Neural progenitor cell (in vitro differentiated cells): ENCODE measurements around the gene OTX2. TPM values are rescaled to one million over a fixed set of nuclear protein-coding genes. Genes with fewer than 3 reads are reported as not detected.

Source experiments
- DNase-seq: peaks from one replicate; pipeline ENCODE4 v3.0.0-alpha.2; 2016; ENCODE audit warnings: low spot score
- H2AFZ ChIP-seq: fragments of 200-600 bp; sonication (generic); replicated peaks from 2 replicates; pipeline ENCODE4 v1.6.1; 2016; ENCODE audit warnings: antibody characterized with exemption
- H3F3A ChIP-seq: fragments of 200-600 bp; sonication (generic); 2 replicates; pipeline ENCODE4 v1.6.1; 2016; ENCODE audit warnings: antibody characterized with exemption, low read depth
- H3K27ac ChIP-seq: fragments of 200-600 bp; sonication (generic); 2 replicates; pipeline ENCODE4 v1.5.1; 2016; ENCODE audit warnings: mild to moderate bottlenecking
- H3K27me3 ChIP-seq: fragments of 200-600 bp; sonication (generic); 2 replicates; pipeline ENCODE4 v1.6.1; 2016; ENCODE audit warnings: mild to moderate bottlenecking, moderate library complexity
- H3K36me3 ChIP-seq: fragments of 200-600 bp; sonication (generic); 2 replicates; pipeline ENCODE4 v1.5.1; 2016
- H3K4me1 ChIP-seq: fragments of 200-600 bp; sonication (generic); 2 replicates; pipeline ENCODE4 v1.6.1; 2016; ENCODE audit warnings: mixed run types
- H3K4me2 ChIP-seq: fragments of 200-600 bp; sonication (generic); 2 replicates; pipeline ENCODE4 v1.6.1; 2016
- H3K4me3 ChIP-seq: fragments of 200-600 bp; sonication (generic); 2 replicates; pipeline ENCODE4 v1.5.1; 2016
- H3K79me2 ChIP-seq: fragments of 200-600 bp; sonication (generic); 2 replicates; pipeline ENCODE4 v1.6.1; 2016; ENCODE audit warnings: low read depth
- H3K9ac ChIP-seq: fragments of 200-600 bp; sonication (generic); 2 replicates; pipeline ENCODE4 v1.6.1; 2016
- H3K9me3 ChIP-seq: fragments of 200-600 bp; sonication (generic); 2 replicates; pipeline ENCODE4 v1.5.1; 2016; ENCODE audit warnings: low read depth
- H4K20me1 ChIP-seq: fragments of 200-600 bp; sonication (generic); 2 replicates; pipeline ENCODE4 v1.6.1; 2016; ENCODE audit warnings: low read depth
- H3K27ac Mint-ChIP-seq: 3 replicates; pipeline ENCODE4 v1.8.0; 2021; ENCODE audit warnings: mixed read lengths
- H3K27me3 Mint-ChIP-seq: 2 replicates; pipeline ENCODE4 v1.8.0; 2022; ENCODE audit warnings: low read depth, mild to moderate bottlenecking, inconsistent platforms, moderate library complexity, mixed read lengths; ENCODE audit not compliant: insufficient read depth
- H3K36me3 Mint-ChIP-seq: 3 replicates; pipeline ENCODE4 v1.8.0; 2021; ENCODE audit warnings: mixed read lengths
- H3K4me1 Mint-ChIP-seq: 3 replicates; pipeline ENCODE4 v1.8.0; 2021; ENCODE audit warnings: mixed read lengths
- H3K4me3 Mint-ChIP-seq: 3 replicates; pipeline ENCODE4 v1.8.0; 2021; ENCODE audit warnings: mild to moderate bottlenecking, moderate library complexity, mixed read lengths
- H3K9me3 Mint-ChIP-seq: 3 replicates; pipeline ENCODE4 v1.8.0; 2020; ENCODE audit warnings: mixed read lengths
- CTCF ChIP-seq: fragments of 200-600 bp; sonication (generic); IDR thresholded peaks from 2 replicates; pipeline ENCODE4 v1.5.1; 2017; ENCODE audit warnings: antibody characterized with exemption, mild to moderate bottlenecking
- EZH2 ChIP-seq: fragments of 200-600 bp; sonication (generic); IDR thresholded peaks from 2 replicates; pipeline ENCODE4 v1.6.1; 2017; ENCODE audit warnings: antibody characterized with exemption, mild to moderate bottlenecking, moderate library complexity
- EZH2phosphoT487 ChIP-seq: fragments of 200-600 bp; sonication (generic); IDR thresholded peaks from 2 replicates; pipeline ENCODE4 v1.6.1; 2017; ENCODE audit warnings: antibody characterized with exemption
- total RNA-seq: library from RNA; depleted of rRNA; stranded (reverse); fragments of >200 nt; gene quantifications from 2 replicates; pipeline ENCODE4 v1.2.3, GENCODE V29; 2015; ENCODE audit warnings: low replicate concordance

The OTX2 gene
- total RNA-seq, 1 donor from 2014 or later = 453 TPM

- peaks cover 47% of the 10 kb centered on the region for H3K4me1 ChIP-seq
- Mint-ChIP-seq H3K9me3 (no peaks in the 10 kb centered on the region), H3K4me3 (peak overlapping the region; percentile 98), H3K27me3 (peaks cover 72% of the 10 kb centered on the region), H3K27ac (peak overlapping the region; percentile 64), H3K4me1 (peaks cover 49% of the 10 kb centered on the region), H3K36me3 (peaks cover 54% of the 10 kb centered on the region)
- H3K36me3 ChIP-seq = peaks cover 35% of the 10 kb centered on the region
- H3K4me2 ChIP-seq = peak overlapping the region; percentile 97
- no peaks in the 10 kb centered on the region for H3K9me3 ChIP-seq
- peaks cover 75% of the 10 kb centered on the region for H4K20me1 ChIP-seq
- H3F3A ChIP-seq = peaks cover 91% of the 10 kb centered on the region
- TF ChIP-seq CTCF (no peak), EZH2 (no peak), EZH2phosphoT487 (no peak)
- H3K4me3 ChIP-seq = peak overlapping the region; percentile 98
- H3K27ac ChIP-seq = peak overlapping the region; percentile 96
- DNase-seq = peak; percentile 48
- no peak overlapping the region for H2AFZ ChIP-seq
- peaks cover 3% of the 10 kb centered on the region for H3K27me3 ChIP-seq
- peaks cover 100% of the 10 kb centered on the region for H3K79me2 ChIP-seq
- peak overlapping the region; percentile 74 for H3K9ac ChIP-seq
Measured at GRCh38 chr14:56807386-56808109, 2.7 kb downstream of the OTX2 start.

DNA sequence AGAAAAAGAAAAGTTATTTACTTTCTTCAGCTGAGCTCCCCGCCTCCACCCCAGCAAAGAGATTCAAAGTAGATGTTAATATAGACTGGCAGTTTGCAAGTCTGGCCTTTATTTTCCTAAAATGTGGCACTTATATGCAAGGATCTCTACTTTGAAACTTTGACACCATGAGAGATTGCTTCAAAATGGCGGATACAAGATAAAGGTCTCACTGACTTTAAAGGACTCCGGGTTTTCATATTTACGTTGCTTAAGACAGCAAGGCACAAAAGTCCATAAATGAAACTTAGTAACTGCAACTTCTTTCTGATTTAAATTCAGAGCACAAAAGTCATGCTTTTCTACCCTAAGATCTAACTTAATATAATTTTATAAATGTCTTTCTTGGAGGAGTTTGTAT, 3.5 kb downstream of the OTX2 start:
- H3K36me3 Mint-ChIP-seq = peaks cover 61% of the 10 kb centered on the region
- H3K4me3 Mint-ChIP-seq = peak overlapping the region; percentile 98
- H3K27me3 Mint-ChIP-seq = peaks cover 68% of the 10 kb centered on the region
- peaks cover 3% of the 10 kb centered on the region for H3K9me3 Mint-ChIP-seq
- H3K36me3 ChIP-seq = peaks cover 41% of the 10 kb centered on the region
- no peak for DNase-seq
- H3K27me3 ChIP-seq = no peaks in the 10 kb centered on the region
- TF ChIP-seq EZH2 = peak; percentile 12
- TF ChIP-seq CTCF = no peak
- no peak for TF ChIP-seq EZH2phosphoT487
- peaks cover 100% of the 10 kb centered on the region for H3K79me2 ChIP-seq
- H3K9ac ChIP-seq = peak overlapping the region; percentile 74
- H3K4me3 ChIP-seq = peak overlapping the region; percentile 98
- peak overlapping the region; percentile 62 for H3K27ac Mint-ChIP-seq
- H3K9me3 ChIP-seq = no peaks in the 10 kb centered on the region
- peak overlapping the region; percentile 97 for H3K4me2 ChIP-seq
- H4K20me1 ChIP-seq = peaks cover 83% of the 10 kb centered on the region
- no peak overlapping the region for H2AFZ ChIP-seq
- H3K27ac ChIP-seq = peak overlapping the region; percentile 96
- peaks cover 91% of the 10 kb centered on the region for H3F3A ChIP-seq
- peaks cover 53% of the 10 kb centered on the region for H3K4me1 Mint-ChIP-seq
- peaks cover 47% of the 10 kb centered on the region for H3K4me1 ChIP-seq

- H3K79me2 ChIP-seq = peaks cover 100% of the 10 kb centered on the region
- H3K4me1 ChIP-seq = peaks cover 47% of the 10 kb centered on the region
- H3K27me3 ChIP-seq = no peaks in the 10 kb centered on the region
- H3K4me2 ChIP-seq = peak overlapping the region; percentile 97
- Mint-ChIP-seq H3K4me1 (peaks cover 57% of the 10 kb centered on the region), H3K27ac (peak overlapping the region; percentile 50), H3K27me3 (peaks cover 70% of the 10 kb centered on the region), H3K9me3 (peaks cover 3% of the 10 kb centered on the region), H3K4me3 (peak overlapping the region; percentile 98), H3K36me3 (peaks cover 64% of the 10 kb centered on the region)
- H3K27ac ChIP-seq = peak overlapping the region; percentile 96
- H3K9ac ChIP-seq = peak overlapping the region; percentile 74
- peak overlapping the region; percentile 98 for H3K4me3 ChIP-seq
- peak; percentile 58 for DNase-seq
- peaks cover 46% of the 10 kb centered on the region for H3K36me3 ChIP-seq
- H2AFZ ChIP-seq = no peak overlapping the region
- H3F3A ChIP-seq = peaks cover 92% of the 10 kb centered on the region
- no peaks in the 10 kb centered on the region for H3K9me3 ChIP-seq
- TF ChIP-seq EZH2phosphoT487 = no peak
- peak; percentile 10 for TF ChIP-seq EZH2
- H4K20me1 ChIP-seq = peaks cover 89% of the 10 kb centered on the region
Measured at GRCh38 chr14:56805992-56806727, 4.1 kb downstream of the OTX2 start.
